GM18858 (cell line): ENCODE results near the gene IL23A.

Experiments used
- ATAC-seq: cut with Tn5 transposase; IDR thresholded peaks from one replicate; pipeline ENCODE4 v1.9.1; 2021; ENCODE audit not compliant: unreplicated experiment

IL23A gene

DNA sequence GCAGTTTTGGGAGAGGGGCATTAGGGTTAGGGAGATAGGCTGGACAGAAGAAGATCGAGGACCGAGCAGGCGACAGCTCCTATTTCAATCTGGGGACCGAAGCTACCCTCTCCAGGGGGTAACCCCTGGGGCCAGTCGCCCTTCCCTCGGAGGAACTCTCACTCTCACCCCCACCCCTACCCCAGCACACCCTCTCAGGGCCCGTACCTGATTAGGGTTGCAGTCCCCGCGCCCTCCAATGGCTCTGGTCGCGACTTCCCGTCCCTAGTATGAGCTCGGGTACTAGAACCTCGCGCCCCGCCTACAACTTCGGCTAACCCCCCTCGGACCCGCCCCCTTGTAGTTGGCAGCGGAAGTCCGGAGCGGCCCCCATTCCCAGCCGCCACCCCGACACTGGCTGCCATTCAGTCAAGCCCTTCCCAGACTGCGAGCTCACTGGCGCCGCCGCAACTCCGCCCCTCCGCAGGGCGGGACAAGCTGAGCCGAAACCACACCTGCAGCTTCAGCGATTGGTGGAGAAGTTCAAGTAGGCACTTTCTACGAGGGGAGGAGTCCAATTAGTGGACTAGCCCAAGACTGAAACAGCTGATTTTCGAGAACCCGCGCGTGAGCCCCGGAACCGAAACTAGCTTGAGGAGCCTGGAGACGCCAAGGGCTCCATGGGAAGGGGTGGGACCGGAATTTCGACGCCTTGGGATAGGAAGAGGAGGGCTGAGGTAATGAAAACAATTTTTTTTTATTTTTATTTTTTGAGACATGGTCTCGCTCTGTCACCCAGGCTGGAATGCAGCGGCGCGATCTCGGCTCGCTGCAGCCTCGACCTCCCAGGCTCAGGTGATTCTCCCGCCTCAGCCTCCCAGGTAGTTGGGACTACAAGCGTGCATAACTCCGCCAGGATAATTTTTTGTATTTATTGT is 21.4 kb downstream of the IL23A start, which contains the start of gene STAT2:
Gene STAT2 (minus strand): TSS at position 257 of the 917 bp plus-strand sequence. CDS start 3,536 bp downstream, outside the sequence.
- ATAC-seq: peak; percentile 87

DNA sequence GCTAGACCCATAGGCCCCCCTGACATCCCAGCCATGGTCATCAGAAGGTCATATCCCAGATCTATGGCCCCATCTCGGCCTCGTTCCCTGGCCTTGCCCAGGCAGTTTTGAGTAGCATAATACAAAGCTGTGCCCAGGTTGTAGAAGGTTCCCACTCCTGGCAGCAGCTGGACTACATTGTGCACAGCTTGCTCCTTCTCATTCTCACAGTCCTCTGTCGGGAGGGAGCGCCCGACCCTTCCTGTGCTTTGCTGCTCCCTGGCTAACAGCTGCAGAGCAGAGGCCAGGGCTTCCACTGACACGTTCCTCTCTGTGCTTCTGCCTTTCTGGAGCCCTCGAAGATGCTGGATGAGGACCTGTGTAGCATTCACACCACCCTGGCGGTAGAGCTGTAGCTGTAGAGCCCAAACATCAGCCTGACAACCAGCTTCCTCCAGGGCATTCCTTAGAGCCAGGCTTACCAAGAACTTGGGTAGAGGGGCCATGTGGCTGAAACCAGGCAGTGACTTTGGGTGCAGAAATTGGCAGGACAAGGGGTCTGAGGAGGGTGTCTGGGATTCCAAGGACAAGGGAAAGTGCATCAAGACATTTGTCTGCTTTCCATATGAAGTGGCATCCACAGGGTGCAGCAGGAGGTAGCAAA is 22.9 kb downstream of the IL23A start:
- ATAC-seq: no peak

DNA sequence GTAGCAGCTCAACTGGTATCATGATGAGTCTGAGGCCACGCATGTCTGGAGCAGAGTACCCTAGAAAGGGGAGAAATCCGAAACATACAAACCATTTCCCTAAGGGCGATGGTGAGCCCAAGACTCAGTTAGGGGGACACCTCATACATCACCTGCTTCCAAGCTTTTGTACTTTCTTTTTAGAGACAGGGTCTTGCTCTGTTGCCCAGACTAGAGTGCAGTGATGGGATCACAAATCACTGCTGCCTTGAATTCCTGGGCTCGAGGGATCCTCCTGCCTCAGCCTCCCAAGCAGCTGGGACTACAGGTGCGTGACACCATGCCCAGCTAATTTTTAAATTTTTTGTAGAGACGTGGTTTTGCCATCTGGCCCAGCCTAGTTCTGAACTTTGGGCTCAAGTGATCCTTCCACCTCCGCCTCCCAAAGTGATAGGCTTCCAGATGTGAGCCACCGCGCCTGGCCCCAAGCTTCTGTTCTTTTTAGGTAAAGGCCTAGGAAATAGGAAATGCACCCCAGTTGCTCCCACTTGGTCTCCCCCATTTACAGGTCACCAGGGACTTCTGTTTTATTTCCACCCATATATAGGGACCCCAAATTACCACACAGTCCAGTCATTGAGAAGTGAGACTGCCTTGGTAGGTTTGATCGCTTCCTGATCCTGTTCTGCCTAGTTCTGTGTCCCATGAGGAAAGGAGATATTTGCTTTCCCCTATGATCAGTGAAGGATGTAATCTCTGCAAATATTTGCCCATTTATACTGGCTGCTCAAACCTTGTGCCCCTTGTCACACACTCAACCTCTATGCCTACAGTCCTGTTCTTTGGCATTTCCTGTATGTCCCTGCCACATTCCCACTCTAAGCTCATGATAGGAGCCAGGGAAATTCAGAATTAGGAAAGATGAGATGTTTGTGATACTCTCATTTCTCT is 23.7 kb downstream of the IL23A start, which contains the start of gene APOF:
Gene APOF (minus strand): TSS at position 728 of the 930 bp plus-strand sequence. CDS start 112 bp downstream, at position 616.
- no peak for ATAC-seq

DNA sequence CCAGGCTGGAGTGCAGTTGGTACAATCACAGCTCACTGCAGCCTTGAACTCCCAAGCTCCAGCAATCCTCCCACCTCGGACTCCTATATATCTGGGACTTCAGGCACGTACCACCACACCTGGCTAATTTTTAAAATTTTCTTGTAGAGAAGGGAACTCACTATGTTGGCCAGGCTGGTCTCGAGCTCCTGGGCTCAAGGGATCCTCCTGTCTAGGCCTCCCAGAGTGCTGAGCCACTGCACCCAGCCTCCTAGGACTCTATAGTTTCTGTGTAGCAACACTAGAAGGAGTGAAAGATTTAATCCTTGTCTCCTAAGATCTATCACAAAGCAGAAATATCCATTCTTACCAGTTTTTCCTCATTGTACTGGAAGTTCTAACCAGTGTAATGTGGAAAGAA is 28.3 kb downstream of the IL23A start:
- no peak for ATAC-seq

DNA sequence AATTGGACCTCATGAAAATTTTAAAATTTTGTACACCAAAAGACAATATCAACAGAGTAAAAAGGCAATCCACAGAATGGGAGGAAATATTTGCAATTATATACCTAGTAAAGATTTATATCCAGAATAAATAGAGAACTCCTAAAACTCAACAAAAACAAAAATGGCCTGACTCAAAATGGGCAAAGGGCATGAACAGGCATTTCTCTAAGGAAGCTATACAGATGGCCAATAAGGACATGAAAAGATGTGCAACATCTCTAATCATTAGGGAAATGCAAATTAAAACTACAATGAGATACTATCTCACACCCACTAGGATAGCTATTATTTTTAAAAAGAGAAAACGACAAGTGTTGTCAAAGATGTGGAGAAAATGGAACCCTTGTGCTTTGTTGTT is 34.8 kb downstream of the IL23A start:
- no peak for ATAC-seq

DNA sequence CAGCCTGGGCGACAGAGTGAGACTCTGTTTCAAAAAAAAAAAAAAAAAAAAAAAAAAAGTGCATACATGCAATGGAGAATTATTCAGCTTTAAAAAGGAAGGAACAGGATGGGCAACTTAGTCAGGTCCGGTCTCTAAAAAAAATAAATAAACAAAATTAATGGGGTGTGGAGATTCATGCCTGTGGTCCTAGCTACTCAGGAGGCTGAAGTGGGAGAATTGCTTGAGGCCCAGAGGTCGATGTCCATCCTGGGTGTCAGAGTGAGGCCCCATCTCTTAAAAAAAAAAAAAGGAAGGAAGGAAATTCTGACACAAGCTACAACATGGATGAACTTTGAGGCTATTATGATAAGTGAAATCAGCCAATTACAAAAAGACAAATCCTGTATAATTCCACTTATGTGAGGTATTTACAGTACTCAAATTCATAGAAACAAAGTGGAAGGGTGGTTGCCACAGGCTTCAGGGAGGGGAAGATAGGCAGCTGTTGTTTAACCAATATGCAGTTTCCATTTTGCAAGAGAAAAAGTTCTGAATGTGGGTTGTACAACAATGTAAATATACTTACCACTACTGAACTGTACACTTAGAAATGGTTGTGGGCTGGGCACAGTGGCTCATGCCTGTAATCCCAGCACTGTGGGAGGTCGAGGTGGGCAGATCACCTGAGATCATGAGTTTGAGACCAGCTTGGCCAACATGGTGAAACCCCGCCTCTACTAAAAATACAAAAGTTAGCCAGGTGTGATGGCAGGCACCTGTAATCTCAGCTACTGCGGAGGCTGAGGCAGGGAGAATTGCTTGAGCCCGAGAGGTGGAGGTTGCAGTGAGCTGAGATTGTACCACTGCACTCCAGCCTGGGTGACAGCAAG is 36.3 kb downstream of the IL23A start:
- ATAC-seq: no peak

DNA sequence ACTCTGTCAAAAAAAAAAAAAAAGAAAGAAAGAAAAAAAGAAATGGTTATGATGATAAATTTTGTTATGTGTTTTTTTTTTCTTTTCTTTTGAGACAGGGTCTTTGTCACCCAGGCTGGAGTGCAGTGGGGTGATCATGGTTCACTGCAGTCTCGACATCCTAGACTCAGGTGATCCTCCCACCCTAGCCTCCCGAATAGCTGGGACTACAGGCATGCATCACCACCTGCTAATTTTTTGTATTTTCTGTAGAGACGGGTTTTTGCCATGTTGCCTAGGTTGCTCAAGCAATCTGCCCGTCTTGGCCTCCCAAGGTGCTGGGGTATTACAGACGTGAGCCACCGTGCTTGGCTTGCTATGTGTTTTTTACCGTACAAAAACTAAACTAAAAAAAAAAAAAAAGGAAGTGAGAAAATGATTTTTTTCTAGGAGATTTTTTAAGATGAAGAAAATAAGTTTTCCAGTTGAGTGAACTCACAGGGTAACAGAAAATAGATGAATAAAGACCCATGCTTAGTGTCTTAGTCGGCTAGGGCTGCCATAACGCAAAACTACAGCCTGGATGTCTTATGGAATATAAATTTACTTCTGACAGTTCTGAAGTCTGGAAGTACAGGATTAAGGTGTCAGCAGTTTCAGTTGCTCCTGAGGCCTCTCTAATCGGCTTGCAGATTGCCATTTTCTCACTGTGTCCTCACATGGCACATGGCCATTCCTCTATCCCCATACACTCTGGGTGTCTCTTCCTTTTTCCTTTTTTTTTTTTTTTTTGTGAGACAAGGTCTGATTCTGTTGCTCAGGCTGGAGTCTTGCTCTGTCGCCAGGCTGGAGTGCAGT is 37.1 kb downstream of the IL23A start:
- ATAC-seq: no peak

DNA sequence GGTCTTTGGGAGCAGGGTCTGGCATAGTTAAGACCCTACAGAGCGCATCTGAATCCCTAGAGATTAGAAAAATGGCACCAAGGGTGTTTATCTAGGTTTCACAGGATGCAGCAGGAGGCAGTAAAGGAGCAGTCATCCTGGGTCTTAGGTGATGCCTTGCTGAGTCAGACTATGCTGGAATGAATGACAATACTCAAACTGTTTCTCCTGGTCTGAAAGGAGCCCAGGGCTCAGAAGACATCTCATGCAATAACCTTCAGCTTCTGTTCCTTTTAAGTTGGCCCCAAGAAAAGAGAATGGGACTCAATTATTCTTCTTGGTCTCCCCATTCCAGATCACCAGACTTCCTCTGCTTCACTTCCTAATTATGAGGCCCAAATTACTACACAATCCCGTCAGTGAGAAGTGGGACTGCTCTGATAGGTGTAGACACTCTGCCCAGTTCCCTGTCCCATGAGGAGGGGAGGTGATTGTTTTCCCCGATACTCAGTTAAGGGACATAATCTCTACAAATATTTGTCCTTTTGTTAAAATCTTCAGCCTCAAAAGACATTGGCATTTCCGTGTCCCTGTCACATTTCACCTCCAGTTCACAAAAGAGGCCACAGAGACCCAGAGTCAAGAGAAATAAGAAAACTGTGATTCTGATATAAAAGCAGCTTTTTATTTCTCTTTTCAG is 38.8 kb downstream of the IL23A start:
- ATAC-seq: no peak

DNA sequence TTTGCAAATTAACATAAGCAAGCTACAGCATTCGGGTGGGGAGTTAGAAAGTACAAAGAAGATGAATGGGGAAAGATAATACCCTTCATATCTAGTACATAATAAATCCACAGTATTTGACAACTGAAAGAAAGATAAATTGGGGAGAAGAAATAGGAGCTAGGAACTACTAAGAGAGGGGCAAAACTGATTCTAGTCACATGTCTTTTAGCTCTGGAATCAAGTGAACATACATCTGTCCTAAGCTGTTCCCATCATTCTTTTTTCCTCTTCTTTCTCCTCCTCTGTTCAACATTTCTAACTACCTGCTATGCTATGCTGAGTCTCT is 39.3 kb downstream of the IL23A start:
- no peak for ATAC-seq

DNA sequence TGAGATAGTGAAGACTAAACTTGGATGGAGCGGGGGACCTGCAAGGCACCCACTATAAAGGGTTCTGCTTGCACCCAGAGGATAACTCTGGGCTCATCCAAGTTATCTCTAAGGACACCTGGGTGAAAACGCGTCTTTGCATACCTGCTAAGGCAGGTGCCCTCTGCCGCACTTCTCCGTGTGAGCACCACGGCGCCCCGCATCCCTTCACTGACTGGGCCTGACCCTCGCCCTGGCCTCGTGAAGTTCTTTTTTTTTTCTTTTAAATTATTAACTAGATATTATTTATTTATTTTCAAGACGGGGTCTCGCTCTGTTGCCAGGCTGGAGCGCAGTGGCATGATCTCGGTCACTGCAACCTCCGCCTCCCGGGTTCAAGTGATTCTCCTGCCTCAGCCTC is 43.9 kb downstream of the IL23A start:
- no peak for ATAC-seq

DNA sequence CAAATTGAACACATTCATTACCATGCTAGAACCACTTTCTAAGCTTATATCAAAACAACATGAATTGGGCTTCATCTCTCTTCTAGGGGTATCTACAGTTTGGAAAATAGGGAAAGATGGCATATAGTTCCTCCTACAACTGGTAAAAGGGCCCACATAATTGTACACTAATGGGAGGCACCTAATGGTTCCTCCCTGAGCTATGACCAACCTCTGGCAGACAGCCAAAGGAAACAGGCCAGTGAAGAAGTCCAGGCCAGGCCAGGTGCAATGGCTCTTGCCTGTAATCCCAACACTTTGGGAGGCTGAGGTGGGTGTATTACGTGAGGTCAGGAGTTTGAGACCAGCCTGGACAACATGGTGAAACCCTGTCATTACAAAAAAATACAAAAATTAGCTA is 47.2 kb downstream of the IL23A start:
- no peak for ATAC-seq

DNA sequence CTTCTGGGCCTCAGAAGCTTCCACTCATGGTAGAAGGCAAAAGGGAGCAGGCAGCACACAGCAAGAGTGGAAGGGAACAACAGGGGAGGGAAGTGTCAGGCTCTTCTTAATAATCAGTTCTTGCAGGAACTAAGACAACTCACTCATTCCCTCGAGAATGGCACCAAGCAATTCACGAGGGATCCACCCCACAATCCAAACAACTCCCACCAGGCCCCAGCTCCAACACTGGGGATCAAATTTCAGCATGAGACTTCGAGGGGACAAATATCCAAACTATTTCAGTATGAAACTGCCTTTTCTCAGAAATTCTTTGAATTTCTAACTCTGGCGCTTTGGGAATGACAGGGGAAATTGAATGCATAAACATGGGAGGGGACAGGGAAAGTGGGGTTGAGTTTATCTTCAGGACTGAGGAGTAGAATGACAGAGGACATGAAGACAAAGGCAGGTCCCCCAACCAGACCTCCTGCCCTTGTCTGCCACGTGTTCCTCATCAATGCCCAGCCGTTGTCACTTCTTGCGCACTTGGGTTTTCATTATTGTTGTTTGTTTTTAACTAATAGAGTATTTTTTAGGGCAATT is 48.6 kb downstream of the IL23A start:
- ATAC-seq: no peak

DNA sequence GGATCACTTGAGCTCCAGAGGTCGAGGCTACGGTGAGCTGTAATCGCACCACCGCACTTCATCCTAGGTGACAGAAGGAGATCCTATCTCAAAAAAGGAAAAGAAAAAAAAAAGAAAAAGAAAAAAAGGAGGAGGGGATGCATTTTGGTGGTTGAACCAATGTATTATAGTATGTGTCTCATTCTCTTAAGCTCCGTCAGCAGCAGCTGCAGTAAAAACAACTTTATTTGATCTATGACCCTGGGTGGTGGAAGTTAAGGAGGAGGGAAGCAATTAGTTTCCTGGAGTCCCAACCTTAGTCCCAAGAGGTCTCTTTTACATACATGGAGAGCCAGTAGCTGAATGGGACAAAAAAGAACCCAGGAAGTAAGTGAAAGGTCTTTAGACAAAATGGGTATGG is 50.7 kb downstream of the IL23A start:
- ATAC-seq: no peak
